MM.1S (cell line): ENCODE data around the gene EXOSC1.

Experiments used
- EZH2 ChIP-seq: fragments of 300-600 bp; sonication (generic); optimal IDR thresholded peaks from 2 replicates; pipeline ENCODE3; 2017; ENCODE audit warnings: low read depth, mild to moderate bottlenecking, antibody characterized with exemption, low read length, mixed read lengths
- EZH2phosphoT487 ChIP-seq: fragments of 300-600 bp; sonication (generic); IDR thresholded peaks from 2 replicates; pipeline ENCODE4 v1.6.1; 2018; ENCODE audit warnings: antibody characterized with exemption, low read length
- TF ChIP-seq, protein P1 (sequence below): fragments of 300-600 bp; sonication (generic); IDR thresholded peaks from 2 replicates; pipeline ENCODE4 v1.5.1; 2016; ENCODE audit warnings: antibody characterized with exemption, low read length, mixed read lengths

DNA sequence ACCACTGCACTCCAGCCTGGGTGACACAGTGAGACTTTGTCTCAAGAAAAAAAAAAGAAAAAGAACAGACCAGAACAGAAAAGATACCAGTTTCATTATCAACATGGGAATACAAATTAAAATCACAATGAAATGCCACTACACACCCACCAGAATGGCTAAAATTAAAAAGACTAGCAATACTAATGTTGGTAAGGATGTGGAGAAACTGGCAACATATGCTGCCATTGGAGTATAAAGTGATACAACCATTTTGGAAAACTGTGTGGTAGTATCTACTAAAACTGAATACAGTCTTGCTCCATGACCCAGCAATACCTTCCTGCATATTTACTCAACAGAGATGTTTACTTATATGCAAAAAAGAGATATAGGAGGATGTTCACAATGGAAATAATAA, 41.8 kb downstream of the EXOSC1 start:
- TF ChIP-seq, protein P1, sequence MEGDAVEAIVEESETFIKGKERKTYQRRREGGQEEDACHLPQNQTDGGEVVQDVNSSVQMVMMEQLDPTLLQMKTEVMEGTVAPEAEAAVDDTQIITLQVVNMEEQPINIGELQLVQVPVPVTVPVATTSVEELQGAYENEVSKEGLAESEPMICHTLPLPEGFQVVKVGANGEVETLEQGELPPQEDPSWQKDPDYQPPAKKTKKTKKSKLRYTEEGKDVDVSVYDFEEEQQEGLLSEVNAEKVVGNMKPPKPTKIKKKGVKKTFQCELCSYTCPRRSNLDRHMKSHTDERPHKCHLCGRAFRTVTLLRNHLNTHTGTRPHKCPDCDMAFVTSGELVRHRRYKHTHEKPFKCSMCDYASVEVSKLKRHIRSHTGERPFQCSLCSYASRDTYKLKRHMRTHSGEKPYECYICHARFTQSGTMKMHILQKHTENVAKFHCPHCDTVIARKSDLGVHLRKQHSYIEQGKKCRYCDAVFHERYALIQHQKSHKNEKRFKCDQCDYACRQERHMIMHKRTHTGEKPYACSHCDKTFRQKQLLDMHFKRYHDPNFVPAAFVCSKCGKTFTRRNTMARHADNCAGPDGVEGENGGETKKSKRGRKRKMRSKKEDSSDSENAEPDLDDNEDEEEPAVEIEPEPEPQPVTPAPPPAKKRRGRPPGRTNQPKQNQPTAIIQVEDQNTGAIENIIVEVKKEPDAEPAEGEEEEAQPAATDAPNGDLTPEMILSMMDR, result no peak
- TF ChIP-seq EZH2, result no peak
- TF ChIP-seq EZH2phosphoT487, result no peak
